ENCODE data around the gene PCBP1. TPM values are rescaled to one million over a fixed set of nuclear protein-coding genes. Genes with fewer than 3 reads are reported as not detected.
"Not testable (repeated sequence)": the region's sequence is repeated elsewhere in the genome, so short reads cannot be mapped to it uniquely, and the experiment has no call there.

Gene PCBP1
- total RNA-seq, 1 donor from 2014 or later = 45.4 TPM

GRCh38 chr2:70133127-70133452 lies 45.8 kb downstream of the PCBP1 start:
- Histone ChIP-seq H3K9ac (ENCODE audit: low read depth in 1 of 3, low read length in 3 of 3) (peak overlapping the region; percentile 62 to 79 (median 75)), H3K4me1 (ENCODE audit: control insufficient read depth in 3 of 3, insufficient read depth in 3 of 3, low read length in 3 of 3) (peaks cover 36 to 47% (median 37%) of the 10 kb centered on the region in 3 donors), H3K36me3 (ENCODE audit: control insufficient read depth in 3 of 3, insufficient read depth in 3 of 3, low read length in 3 of 3) (no peaks in the 10 kb centered on the region), H3K4me3 (ENCODE audit: low read length in 3 of 3) (peak overlapping the region; percentile 45 to 69 (median 61)), H3K27ac (ENCODE audit: low read depth, low read length) (peak overlapping the region; percentile 89), H3K27me3 (ENCODE audit: control insufficient read depth in 3 of 3, insufficient read depth in 3 of 3, low read length in 3 of 3) (no peaks in the 10 kb centered on the region), H3K9me3 (ENCODE audit: control insufficient read depth in 3 of 3, low read length in 3 of 3) (no peaks in the 10 kb centered on the region)

GRCh38 chr2:70133491-70134322 lies 46.4 kb downstream of the PCBP1 start:
- Histone ChIP-seq H3K4me3 (ENCODE audit: low read length in 3 of 3) (peak overlapping the region in 2 of 3 donors; percentile 33 to 37), H3K27me3 (ENCODE audit: control insufficient read depth in 3 of 3, insufficient read depth in 3 of 3, low read length in 3 of 3) (no peaks in the 10 kb centered on the region), H3K36me3 (ENCODE audit: control insufficient read depth in 3 of 3, insufficient read depth in 3 of 3, low read length in 3 of 3) (no peaks in the 10 kb centered on the region), H3K27ac (ENCODE audit: low read depth, low read length) (peak overlapping the region; percentile 89), H3K9me3 (ENCODE audit: control insufficient read depth in 3 of 3, low read length in 3 of 3) (no peaks in the 10 kb centered on the region), H3K9ac (ENCODE audit: low read depth in 1 of 3, low read length in 3 of 3) (peak overlapping the region; percentile 41 to 75 (median 62)), H3K4me1 (ENCODE audit: control insufficient read depth in 3 of 3, insufficient read depth in 3 of 3, low read length in 3 of 3) (peaks cover 33 to 44% (median 37%) of the 10 kb centered on the region in 3 donors)

GRCh38 chr2:70134323-70134983 lies 47.2 kb downstream of the PCBP1 start:
- H3K27me3 ChIP-seq (ENCODE audit: control insufficient read depth in 3 of 3, insufficient read depth in 3 of 3, low read length in 3 of 3); H3K9me3 ChIP-seq (ENCODE audit: control insufficient read depth in 3 of 3, low read length in 3 of 3); H3K36me3 ChIP-seq (ENCODE audit: control insufficient read depth in 3 of 3, insufficient read depth in 3 of 3, low read length in 3 of 3): not testable (repeated sequence)
- Histone ChIP-seq H3K9ac (ENCODE audit: low read depth in 1 of 3, low read length in 3 of 3) (peak overlapping the region in 1 of 3 donors; percentile 41), H3K4me3 (ENCODE audit: low read length in 3 of 3) (peak overlapping the region in 1 of 3 donors; percentile 22), H3K27ac (ENCODE audit: low read depth, low read length) (peak overlapping the region; percentile 89), H3K4me1 (ENCODE audit: control insufficient read depth in 3 of 3, insufficient read depth in 3 of 3, low read length in 3 of 3) (peaks cover 33 to 44% (median 37%) of the 10 kb centered on the region in 3 donors)

Small RNA genes within 50 kb of the gene (small RNA-seq; reads per million reads assigned to genes)
- gene RN7SL470P = not detected

Other genes with a start within 250 kb of the PCBP1 start
- 31.8 TPM for gene SNRNP27, start 193.5 kb upstream of the PCBP1 start, total RNA-seq
- 2.1 TPM for gene MXD1, start 172.4 kb upstream of the PCBP1 start, total RNA-seq
- gene ASPRV1, start 125.8 kb upstream of the PCBP1 start, total RNA-seq = 1.6 TPM
- gene C2orf42, start 103.5 kb downstream of the PCBP1 start, total RNA-seq = 19.8 TPM
- 136 TPM for gene TIA1, start 161.2 kb downstream of the PCBP1 start, total RNA-seq
- 31.8 TPM for gene PCYOX1, start 170.7 kb downstream of the PCBP1 start, total RNA-seq
- gene SNRPG, start 206.3 kb downstream of the PCBP1 start, total RNA-seq = 105 TPM
- 35.5 TPM for gene FAM136A, start 214.6 kb downstream of the PCBP1 start, total RNA-seq

Measured in skeletal muscle tissue (tissue), 5 donors.